Activated T-cell treated with anti-CD3 and anti-CD28 coated beads, Interleukin-2, amount 50 U/mL, for 24 hours (primary cell): ENCODE measurements around the gene RETREG1.
"Not testable (repeated sequence)": the region's sequence is repeated elsewhere in the genome, so short reads cannot be mapped to it uniquely, and the experiment has no call there.

Experiments
- DNase-seq: peaks from one replicate; pipeline ENCODE4 v3.0.0-alpha.2; 2020
- H3K27ac Mint-ChIP-seq: 2 replicates; pipeline ENCODE4 v1.8.0; 2020; ENCODE audit warnings: mild to moderate bottlenecking, mixed read lengths
- H3K27me3 Mint-ChIP-seq: 2 replicates; pipeline ENCODE4 v1.8.0; 2020; ENCODE audit warnings: mixed read lengths
- H3K36me3 Mint-ChIP-seq: 2 replicates; pipeline ENCODE4 v1.8.0; 2020; ENCODE audit warnings: low read depth, mixed read lengths
- H3K4me1 Mint-ChIP-seq: 2 replicates; pipeline ENCODE4 v1.8.0; 2020; ENCODE audit warnings: low read depth, mixed read lengths
- H3K4me3 Mint-ChIP-seq: 2 replicates; pipeline ENCODE4 v1.8.0; 2020; ENCODE audit warnings: mild to moderate bottlenecking, moderate library complexity, mixed read lengths
- H3K9me3 Mint-ChIP-seq: 2 replicates; pipeline ENCODE4 v1.8.0; 2020; ENCODE audit warnings: mixed read lengths

RETREG1 gene

GRCh38 chr5:16616536-16617273 lies at the start of gene RETREG1:
Gene RETREG1 (minus strand): TSS chr5:16616997. CDS start chr5:16616971, 26 bp downstream.
- no peaks in the 10 kb centered on the region for H3K9me3 Mint-ChIP-seq
- H3K4me3 Mint-ChIP-seq: no peak within 1 kb of the TSS
- DNase-seq: peak; percentile 90
- H3K4me1 Mint-ChIP-seq: peaks cover 42% of the 10 kb centered on the region
- H3K27ac Mint-ChIP-seq: peak within 1 kb of the TSS; percentile 92
- peaks cover 17% of the 10 kb centered on the region for H3K36me3 Mint-ChIP-seq
- H3K27me3 Mint-ChIP-seq: no peaks in the 10 kb centered on the region

- no peak for DNase-seq
- Mint-ChIP-seq H3K36me3 (no peaks in the 10 kb centered on the region), H3K27me3 (no peaks in the 10 kb centered on the region), H3K4me1 (peaks cover 11% of the 10 kb centered on the region), H3K27ac (no peak overlapping the region), H3K9me3 (no peaks in the 10 kb centered on the region), H3K4me3 (no peak overlapping the region)
Observed at GRCh38 chr5:16666130-16666882, 49.5 kb upstream of the RETREG1 start.

- Mint-ChIP-seq H3K9me3 (no peaks in the 10 kb centered on the region), H3K27ac (no peak overlapping the region), H3K4me1 (peaks cover 11% of the 10 kb centered on the region), H3K27me3 (no peaks in the 10 kb centered on the region), H3K36me3 (no peaks in the 10 kb centered on the region), H3K4me3 (no peak overlapping the region)
- DNase-seq: no peak
Observed at GRCh38 chr5:16665601-16666000, 48.8 kb upstream of the RETREG1 start.

DNA sequence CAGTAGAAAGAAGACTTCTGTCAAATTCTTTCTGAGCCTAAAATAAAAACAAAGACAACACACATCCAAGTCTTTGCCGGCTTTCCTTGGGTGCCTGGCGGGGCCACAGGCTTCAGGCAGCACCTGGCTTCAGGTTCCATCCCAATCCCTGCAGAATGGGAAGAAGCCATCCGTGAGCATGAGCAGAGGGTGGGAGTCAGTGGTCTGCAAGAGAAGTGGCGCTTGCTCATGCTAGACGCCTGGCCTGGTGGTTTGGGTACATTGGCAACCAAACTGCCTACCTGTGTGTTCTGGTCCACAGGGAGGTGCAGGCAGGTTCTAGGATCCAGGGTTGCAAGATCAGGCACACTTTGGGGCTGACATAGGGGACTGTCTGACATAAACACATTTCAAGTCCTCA lies 47.6 kb upstream of the RETREG1 start:
- Mint-ChIP-seq H3K27me3 (no peaks in the 10 kb centered on the region), H3K27ac (no peak overlapping the region), H3K4me3 (no peak overlapping the region), H3K4me1 (peaks cover 11% of the 10 kb centered on the region), H3K36me3 (no peaks in the 10 kb centered on the region), H3K9me3 (no peaks in the 10 kb centered on the region)
- no peak for DNase-seq

DNA sequence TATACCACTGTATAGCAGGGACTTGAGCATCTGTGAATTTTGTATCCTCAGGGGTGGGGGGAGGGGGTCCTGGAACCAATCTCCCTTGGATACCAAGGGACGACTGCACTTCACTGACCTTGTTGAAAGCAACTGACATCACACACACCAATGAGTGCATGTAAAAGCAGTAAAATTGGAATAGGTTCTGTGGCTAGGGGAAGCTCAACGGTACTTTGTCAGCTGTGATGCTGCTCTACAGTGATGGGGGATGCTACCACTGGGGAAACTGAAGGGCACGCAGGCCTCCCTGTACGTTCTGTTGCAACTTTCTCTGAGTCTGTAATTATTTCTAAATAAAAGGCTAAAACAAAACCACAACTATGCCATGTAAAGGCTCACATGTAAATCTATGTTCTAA lies 47.0 kb upstream of the RETREG1 start:
- H3K36me3 Mint-ChIP-seq: no peaks in the 10 kb centered on the region
- H3K9me3 Mint-ChIP-seq: no peaks in the 10 kb centered on the region
- H3K4me3 Mint-ChIP-seq: no peak overlapping the region
- H3K27ac Mint-ChIP-seq: no peak overlapping the region
- peaks cover 11% of the 10 kb centered on the region for H3K4me1 Mint-ChIP-seq
- no peak for DNase-seq
- H3K27me3 Mint-ChIP-seq: no peaks in the 10 kb centered on the region

- no peak for DNase-seq
- H3K27ac Mint-ChIP-seq: no peak overlapping the region
- H3K36me3 Mint-ChIP-seq: no peaks in the 10 kb centered on the region
- no peaks in the 10 kb centered on the region for H3K9me3 Mint-ChIP-seq
- H3K4me3 Mint-ChIP-seq: no peak overlapping the region
- H3K27me3 Mint-ChIP-seq: no peaks in the 10 kb centered on the region
- peaks cover 10% of the 10 kb centered on the region for H3K4me1 Mint-ChIP-seq
Observed at GRCh38 chr5:16661713-16662112, 44.9 kb upstream of the RETREG1 start.

DNA sequence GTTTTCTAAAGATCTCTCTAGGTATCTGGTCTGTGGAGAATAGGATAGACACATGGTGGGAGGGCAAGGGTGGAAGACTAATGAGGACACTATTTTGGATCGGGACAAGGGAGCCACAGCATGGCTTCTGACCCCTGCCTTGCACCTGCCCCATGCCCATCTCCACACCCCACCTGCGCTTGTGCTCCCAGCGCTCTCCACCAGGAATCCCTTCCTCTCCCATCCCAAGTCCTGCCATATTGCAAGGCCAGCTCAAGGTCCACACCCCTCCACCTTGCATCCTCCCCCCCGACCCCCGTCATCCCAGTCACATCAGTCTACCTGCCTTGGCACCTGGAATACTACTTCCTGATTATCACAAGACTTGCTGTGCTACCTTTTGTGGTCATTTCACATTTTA lies 44.2 kb upstream of the RETREG1 start:
- Mint-ChIP-seq H3K27ac (no peak overlapping the region), H3K4me1 (peaks cover 14% of the 10 kb centered on the region), H3K27me3 (no peaks in the 10 kb centered on the region), H3K9me3 (no peaks in the 10 kb centered on the region), H3K36me3 (no peaks in the 10 kb centered on the region), H3K4me3 (no peak overlapping the region)
- no peak for DNase-seq

DNA sequence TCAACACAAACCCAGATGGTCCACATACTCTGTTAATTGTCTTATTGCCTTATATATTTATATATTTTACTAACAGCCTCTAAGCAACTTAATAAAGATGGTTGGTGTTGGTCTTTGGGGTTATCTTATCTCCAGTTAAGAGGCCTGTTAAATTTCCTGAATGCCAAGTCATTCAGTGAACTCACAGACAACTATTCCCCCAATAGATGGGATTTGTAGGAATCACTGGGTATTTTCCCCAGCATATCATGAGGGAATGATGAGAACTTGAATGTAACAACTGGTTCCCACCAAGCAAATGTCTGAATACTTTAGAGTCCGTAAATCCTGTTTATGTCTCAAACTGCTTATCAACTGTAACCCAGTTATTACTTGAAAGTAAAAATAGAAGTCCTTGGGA lies 42.7 kb upstream of the RETREG1 start:
- H3K4me3 Mint-ChIP-seq: no peak overlapping the region
- H3K9me3 Mint-ChIP-seq: no peaks in the 10 kb centered on the region
- no peaks in the 10 kb centered on the region for H3K27me3 Mint-ChIP-seq
- H3K4me1 Mint-ChIP-seq: peaks cover 23% of the 10 kb centered on the region
- no peak for DNase-seq
- no peaks in the 10 kb centered on the region for H3K36me3 Mint-ChIP-seq
- H3K27ac Mint-ChIP-seq: no peak overlapping the region

DNA sequence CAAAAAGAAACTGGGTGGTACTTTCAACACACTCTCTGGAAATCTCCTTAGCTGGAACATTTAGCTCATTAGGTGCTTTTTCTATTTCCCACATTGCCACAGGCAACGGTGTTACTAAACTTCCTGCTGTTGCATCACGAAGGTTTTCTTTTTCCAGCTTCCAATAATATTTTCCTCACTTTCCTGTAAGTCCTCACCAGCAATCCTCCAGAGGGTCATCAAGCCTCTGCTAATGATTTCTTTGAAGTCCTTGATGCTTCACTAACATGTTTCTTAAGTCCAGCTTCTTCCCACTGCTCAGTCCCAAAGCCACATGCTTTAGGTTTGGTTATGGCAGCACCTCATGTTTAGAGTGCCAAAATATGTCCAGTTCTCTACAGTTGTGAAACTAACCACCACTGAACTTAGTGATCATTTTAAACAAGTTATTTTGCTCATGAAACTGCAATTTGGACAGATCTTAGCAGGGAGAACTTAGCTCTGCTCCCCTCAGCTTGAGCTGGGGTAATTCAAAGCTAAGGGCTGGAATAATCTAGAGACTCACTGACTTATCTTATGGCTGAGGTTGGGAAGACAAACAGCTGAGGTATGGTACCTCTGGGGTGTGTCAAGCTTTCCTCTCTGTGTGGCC lies 39.9 kb upstream of the RETREG1 start:
- no peak overlapping the region for H3K4me3 Mint-ChIP-seq
- H3K27ac Mint-ChIP-seq: no peak overlapping the region
- no peaks in the 10 kb centered on the region for H3K36me3 Mint-ChIP-seq
- no peak for DNase-seq
- H3K9me3 Mint-ChIP-seq: no peaks in the 10 kb centered on the region
- peaks cover 20% of the 10 kb centered on the region for H3K4me1 Mint-ChIP-seq
- no peaks in the 10 kb centered on the region for H3K27me3 Mint-ChIP-seq

DNA sequence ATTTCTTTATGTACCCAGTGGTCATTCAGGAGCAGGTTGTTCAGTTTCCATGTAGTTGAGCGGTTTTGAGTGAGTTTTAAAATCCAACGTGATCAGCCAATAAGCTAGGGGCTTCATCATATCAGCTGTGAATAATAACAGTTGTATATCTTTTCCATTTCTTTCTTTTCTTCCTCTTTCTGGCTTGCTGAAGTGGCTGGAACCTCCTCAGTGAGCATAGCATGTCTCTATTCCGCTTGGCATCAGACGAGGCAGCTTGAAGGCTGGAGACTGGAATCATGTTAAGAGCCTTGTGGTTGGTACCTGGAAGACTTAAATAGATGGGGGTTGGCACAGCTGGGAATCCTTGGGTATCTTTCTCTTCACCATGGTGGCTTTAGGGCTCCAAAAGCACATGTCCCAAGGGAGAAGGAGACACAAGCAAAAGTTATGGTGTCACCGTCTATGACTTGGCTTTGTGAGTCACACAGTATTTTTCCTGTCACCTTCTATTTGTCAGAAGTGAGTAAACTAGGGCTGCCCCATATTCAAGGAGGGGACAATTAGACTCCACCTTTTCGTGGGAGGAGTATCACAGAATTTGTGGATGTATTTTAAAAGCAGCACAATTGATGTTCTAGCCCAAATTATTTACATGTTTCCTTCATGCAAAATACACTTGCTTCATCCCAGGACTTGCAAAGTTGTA lies 38.0 kb upstream of the RETREG1 start:
- Mint-ChIP-seq H3K4me1 (peaks cover 18% of the 10 kb centered on the region), H3K27ac (peak overlapping the region; percentile 42), H3K36me3 (no peaks in the 10 kb centered on the region), H3K27me3 (no peaks in the 10 kb centered on the region), H3K4me3 (no peak overlapping the region), H3K9me3 (no peaks in the 10 kb centered on the region)
- DNase-seq: no peak

DNA sequence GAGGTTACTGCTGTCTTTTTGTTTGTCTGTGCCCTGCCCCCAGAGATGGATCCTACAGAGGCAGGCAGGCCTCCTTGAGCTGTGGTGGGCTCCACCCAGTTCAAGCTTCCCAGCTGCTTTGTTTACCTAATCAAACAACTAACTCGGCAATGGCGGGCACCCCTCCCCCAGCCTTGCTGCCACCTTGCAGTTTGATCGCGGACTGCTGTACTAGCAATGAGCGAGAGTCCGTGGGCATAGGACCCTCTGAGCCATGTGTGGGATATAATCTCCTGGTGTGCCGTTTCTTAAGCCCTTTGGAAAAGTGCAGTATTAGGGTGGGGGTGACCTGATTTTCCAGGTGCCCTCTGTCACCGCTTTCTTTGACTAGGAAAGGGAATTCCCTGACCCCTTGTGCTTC lies 31.9 kb upstream of the RETREG1 start:
- not testable (repeated sequence) for DNase-seq, H3K27ac Mint-ChIP-seq, H3K27me3 Mint-ChIP-seq, H3K4me1 Mint-ChIP-seq, H3K4me3 Mint-ChIP-seq, H3K36me3 Mint-ChIP-seq
- H3K9me3 Mint-ChIP-seq: peaks cover 12% of the 10 kb centered on the region

DNA sequence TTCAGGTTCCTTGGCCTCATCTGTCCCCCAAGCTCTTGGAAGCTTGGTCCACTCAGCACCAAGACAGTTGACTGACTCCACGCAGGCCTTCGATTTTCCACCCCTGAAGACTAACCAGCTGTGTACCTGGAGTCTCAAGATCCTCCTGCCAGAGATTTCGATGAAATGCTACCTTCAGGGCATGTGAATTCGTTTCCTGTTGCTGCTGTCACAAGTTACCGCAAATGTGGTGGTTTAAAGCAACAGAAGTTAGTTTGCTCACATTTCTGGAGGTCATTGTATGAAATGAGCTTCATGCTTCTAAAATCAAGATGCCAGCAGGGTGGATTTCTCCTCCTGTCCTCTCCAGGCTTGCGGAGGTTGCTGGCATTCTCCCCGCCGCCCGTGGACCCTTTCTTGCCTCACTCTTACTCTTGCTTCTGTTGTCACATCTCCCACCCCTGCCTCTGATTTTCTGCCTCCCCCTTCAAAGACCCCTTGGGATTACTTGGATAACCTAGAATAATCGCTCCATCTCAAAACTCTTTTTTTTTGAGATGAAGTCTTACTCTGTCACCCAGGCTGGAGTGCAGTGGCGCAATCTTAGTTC lies 27.6 kb upstream of the RETREG1 start:
- DNase-seq: no peak
- Mint-ChIP-seq H3K4me3 (no peak overlapping the region), H3K4me1 (peaks cover 8% of the 10 kb centered on the region), H3K27me3 (no peaks in the 10 kb centered on the region), H3K9me3 (peaks cover 12% of the 10 kb centered on the region), H3K36me3 (no peaks in the 10 kb centered on the region), H3K27ac (peak overlapping the region; percentile 45)

GRCh38 chr5:16642867-16643266 lies 26.1 kb upstream of the RETREG1 start:
- H3K36me3 Mint-ChIP-seq: no peaks in the 10 kb centered on the region
- H3K9me3 Mint-ChIP-seq: peaks cover 8% of the 10 kb centered on the region
- no peak for DNase-seq
- peaks cover 8% of the 10 kb centered on the region for H3K4me1 Mint-ChIP-seq
- no peak overlapping the region for H3K27ac Mint-ChIP-seq
- no peaks in the 10 kb centered on the region for H3K27me3 Mint-ChIP-seq
- no peak overlapping the region for H3K4me3 Mint-ChIP-seq

DNA sequence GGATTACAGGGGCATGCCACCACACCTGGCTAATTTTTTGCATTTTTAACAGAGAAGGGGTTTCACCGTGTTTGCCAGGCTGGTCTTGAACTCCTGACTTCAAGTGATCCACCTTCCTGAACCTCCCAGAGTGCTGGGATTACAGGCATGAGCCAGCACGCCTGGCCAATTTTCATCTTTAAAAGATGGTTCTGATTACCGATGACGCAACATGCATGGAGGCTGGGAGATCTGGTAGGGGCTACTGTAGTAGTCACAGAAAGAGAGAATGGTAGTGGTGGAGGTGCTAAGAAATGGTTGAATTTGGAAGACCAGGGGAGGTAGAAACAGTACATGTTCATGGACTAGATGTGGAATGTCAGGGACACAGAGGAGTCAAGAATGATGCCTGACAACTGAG lies 22.4 kb upstream of the RETREG1 start:
- no peak overlapping the region for H3K27ac Mint-ChIP-seq
- no peaks in the 10 kb centered on the region for H3K36me3 Mint-ChIP-seq
- no peak overlapping the region for H3K4me3 Mint-ChIP-seq
- no peaks in the 10 kb centered on the region for H3K27me3 Mint-ChIP-seq
- no peak for DNase-seq
- H3K9me3 Mint-ChIP-seq: peaks cover 1% of the 10 kb centered on the region
- H3K4me1 Mint-ChIP-seq: peaks cover 5% of the 10 kb centered on the region
